Right atrium auricular region (tissue), 2 donors: ENCODE measurements around the gene LCORL. TPM values are rescaled to one million over a fixed set of nuclear protein-coding genes. Genes with fewer than 3 reads are reported as not detected.
A peak's percentile ranks its signal among the peaks of the same experiment; 100 is the strongest.

Experiments used
- DNase-seq: peaks from one replicate; pipeline ENCODE4 v3.0.0-alpha.2; 2019; ENCODE audit warnings: low spot score
- H3K27ac ChIP-seq, 2 donors: fragments of 200-600 bp; sonication (generic); 1 replicate in 1 of 2; 2 replicates in 1 of 2; pipeline ENCODE4 v1.5.1; 2016 to 2019
- H3K27me3 ChIP-seq, 2 donors: fragments of 200-600 bp; sonication (generic); one replicate each; pipeline versions ENCODE4 v1.5.1 to v1.6.0; 2017 to 2019
- H3K36me3 ChIP-seq: fragments of 200-600 bp; sonication (generic); one replicate; pipeline ENCODE4 v1.5.1; 2016
- H3K4me1 ChIP-seq, 2 donors: fragments of 200-600 bp; sonication (generic); one replicate each; pipeline versions ENCODE4 v1.5.1 to v1.6.0; 2017 to 2019
- H3K4me3 ChIP-seq, 2 donors: fragments of 200-600 bp; sonication (generic); 1 replicate in 1 of 2; 2 replicates in 1 of 2; pipeline ENCODE4 v1.5.1; 2017 to 2019; ENCODE audit warnings: mild to moderate bottlenecking in 1 of 2, moderate library complexity in 1 of 2
- H3K9me3 ChIP-seq, 2 donors: fragments of 200-600 bp; sonication (generic); one replicate each; pipeline ENCODE4 v1.5.1; 2019
- total RNA-seq, 2 donors: library from RNA; depleted of rRNA; stranded (reverse); fragments of >200 nt; gene quantifications; one replicate each; pipeline ENCODE4 v1.1.0, GENCODE V29; 2016
- TF ChIP-seq, protein P1 (sequence below), 2 donors: fragments of 200-600 bp; sonication (generic); IDR thresholded peaks; one replicate each; pipeline ENCODE4 v1.5.1; 2019; ENCODE audit warnings: antibody characterized with exemption in 2 of 2

Gene LCORL
- total RNA-seq, 2 donors from 2014 or later: 8.8 to 12.3 TPM

DNA sequence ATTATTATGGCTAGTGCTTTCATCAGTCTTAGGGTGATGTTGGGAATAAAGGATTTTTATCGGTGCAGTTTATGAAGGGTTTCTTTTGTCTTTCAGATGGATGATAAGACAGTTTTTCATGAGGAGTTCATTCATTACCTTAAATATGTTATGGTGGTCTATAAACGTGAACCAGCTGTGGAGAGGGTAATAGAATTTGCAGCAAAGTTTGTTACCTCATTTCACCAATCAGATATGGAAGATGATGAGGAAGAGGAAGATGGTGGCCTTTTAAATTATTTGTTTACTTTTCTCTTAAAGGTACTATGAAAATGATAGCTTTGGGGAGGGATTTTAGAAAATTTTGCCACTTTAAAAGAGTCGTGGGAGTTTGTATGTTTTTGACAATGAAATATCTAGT, 209.4 kb downstream of the LCORL start:
- Histone ChIP-seq H3K27ac (no peak overlapping the region), H3K9me3 (no peaks in the 10 kb centered on the region), H3K27me3 (no peaks in the 10 kb centered on the region), H3K36me3 (no peaks in the 10 kb centered on the region), H3K4me3 (no peak overlapping the region), H3K4me1 (peaks cover 0 to 37% of the 10 kb centered on the region in 2 donors)
- DNase-seq: no peak
- TF ChIP-seq, protein P1, sequence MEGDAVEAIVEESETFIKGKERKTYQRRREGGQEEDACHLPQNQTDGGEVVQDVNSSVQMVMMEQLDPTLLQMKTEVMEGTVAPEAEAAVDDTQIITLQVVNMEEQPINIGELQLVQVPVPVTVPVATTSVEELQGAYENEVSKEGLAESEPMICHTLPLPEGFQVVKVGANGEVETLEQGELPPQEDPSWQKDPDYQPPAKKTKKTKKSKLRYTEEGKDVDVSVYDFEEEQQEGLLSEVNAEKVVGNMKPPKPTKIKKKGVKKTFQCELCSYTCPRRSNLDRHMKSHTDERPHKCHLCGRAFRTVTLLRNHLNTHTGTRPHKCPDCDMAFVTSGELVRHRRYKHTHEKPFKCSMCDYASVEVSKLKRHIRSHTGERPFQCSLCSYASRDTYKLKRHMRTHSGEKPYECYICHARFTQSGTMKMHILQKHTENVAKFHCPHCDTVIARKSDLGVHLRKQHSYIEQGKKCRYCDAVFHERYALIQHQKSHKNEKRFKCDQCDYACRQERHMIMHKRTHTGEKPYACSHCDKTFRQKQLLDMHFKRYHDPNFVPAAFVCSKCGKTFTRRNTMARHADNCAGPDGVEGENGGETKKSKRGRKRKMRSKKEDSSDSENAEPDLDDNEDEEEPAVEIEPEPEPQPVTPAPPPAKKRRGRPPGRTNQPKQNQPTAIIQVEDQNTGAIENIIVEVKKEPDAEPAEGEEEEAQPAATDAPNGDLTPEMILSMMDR (IDR thresholded peaks at IDR 0.05): no peak

DNA sequence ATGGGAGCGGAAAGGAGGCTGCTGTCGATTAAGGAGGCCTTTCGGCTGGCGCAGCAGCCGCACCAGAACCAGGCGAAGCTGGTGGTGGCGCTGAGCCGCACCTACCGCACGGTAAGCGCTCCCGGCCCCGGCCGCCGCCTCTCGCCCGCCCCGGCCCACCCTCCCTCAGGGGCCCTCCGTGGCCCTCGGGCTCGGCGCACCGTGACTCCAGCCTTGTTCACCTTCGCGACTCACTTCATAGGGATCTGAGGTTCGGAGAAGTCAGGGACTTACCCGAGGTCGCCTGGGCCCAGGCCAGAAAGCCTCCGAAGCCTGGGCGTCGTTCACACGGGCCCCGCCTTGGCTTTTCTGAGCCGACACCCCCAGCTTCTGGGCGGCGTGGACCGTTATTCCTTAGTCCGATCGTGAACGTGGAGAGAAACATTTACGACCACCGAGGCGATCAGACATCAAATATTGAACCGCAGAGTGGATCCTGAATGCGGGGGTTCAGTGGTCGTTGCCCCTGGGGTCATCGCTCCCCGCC, 210.4 kb downstream of the LCORL start:
- no peak for DNase-seq
- peak overlapping the region in 1 of 2 donors; percentile 97 for H3K27ac ChIP-seq
- no peaks in the 10 kb centered on the region for H3K27me3 ChIP-seq
- peak overlapping the region; percentile 31 to 75 for H3K4me3 ChIP-seq
- no peaks in the 10 kb centered on the region for H3K9me3 ChIP-seq
- no peaks in the 10 kb centered on the region for H3K36me3 ChIP-seq
- TF ChIP-seq, protein P1 (IDR thresholded peaks at IDR 0.05): no peak
- peaks cover 0 to 44% of the 10 kb centered on the region in 2 donors for H3K4me1 ChIP-seq

DNA sequence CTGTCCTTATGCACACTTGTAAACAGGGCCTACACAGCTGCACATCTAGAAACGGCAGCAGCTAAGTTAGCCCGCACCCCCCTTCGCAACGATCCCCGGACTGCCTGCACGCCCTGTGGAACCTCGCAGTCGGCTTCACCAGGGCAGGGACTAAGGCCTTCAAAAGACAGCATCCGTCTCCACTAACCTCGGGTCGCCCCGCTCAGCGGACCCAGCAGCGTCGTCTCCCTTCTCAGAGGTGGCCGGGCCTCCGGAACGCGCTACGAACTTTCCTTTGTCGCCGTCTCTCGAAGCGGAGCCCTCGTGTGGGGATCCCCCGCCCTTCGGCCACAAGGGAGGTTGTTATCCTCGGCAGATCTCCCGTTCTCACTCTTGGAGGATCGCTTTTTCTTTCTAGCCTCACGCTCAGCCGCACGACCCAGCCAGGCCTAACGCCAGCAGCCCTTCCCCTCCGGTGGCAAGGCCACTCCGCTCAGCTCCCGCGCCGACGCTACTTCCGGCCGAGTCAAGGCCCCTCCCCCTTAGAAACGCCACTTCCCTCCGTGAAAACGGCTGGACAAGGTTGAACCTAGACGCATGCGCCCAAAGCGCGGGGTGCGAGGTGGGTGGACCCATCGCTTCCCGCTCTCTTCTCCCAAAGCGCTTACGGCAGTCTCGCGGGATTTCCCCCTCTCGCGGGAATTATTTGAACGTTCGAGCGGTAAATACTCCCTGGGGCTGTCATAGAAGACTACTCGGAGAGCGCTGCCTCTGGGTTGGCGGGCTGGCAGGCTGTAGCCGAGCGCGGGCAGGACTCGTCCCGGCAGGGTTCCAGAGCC, 211.1 kb downstream of the LCORL start, which contains the start of the genes DCAF16 and NCAPG:
TSS of gene DCAF16 (minus strand) at position 498 of the 818 bp plus-strand sequence. CDS start 6,616 bp downstream, outside the sequence.
TSS of gene NCAPG (plus strand) at position 720 of the 818 bp plus-strand sequence. CDS start 99 bp downstream, outside the sequence.
- TF ChIP-seq, protein P1 (IDR thresholded peaks at IDR 0.05): no peak
- Histone ChIP-seq H3K27me3 (no peaks in the 10 kb centered on the region), H3K4me1 (peaks cover 0 to 44% of the 10 kb centered on the region in 2 donors)

DNA sequence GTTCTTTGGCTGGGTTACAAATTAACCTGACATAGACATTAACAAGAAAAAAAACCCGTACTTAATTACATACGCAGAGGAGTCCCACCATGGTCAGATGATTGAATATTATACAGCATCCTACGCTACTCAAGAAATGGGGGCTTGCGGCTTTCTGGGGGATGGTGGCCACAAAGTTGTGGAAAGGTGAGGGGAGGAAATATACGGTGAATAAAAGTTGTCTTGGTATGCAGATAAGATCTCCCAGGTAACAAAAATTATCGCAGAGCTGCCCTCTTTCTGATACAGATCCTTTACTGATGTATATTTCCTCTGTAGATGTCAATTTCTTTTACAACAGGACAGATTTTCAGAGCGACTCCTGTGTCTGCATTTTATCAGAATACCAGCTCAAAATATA, 211.9 kb downstream of the LCORL start:
- H3K27me3 ChIP-seq: no peaks in the 10 kb centered on the region
- H3K36me3 ChIP-seq: peaks cover 4% of the 10 kb centered on the region
- TF ChIP-seq, protein P1 (IDR thresholded peaks at IDR 0.05): no peak
- DNase-seq: no peak
- peaks cover 0 to 44% of the 10 kb centered on the region in 2 donors for H3K4me1 ChIP-seq
- H3K9me3 ChIP-seq: no peaks in the 10 kb centered on the region
- peak overlapping the region; percentile 97 to 98 for H3K27ac ChIP-seq
- peak overlapping the region; percentile 73 to 75 for H3K4me3 ChIP-seq

More for the DNA sequence above, 211.1 kb downstream of the LCORL start, which contains the start of the genes DCAF16 and NCAPG:
- peak; percentile 98 for DNase-seq
- Histone ChIP-seq H3K27ac (peak within 1 kb of the TSS; percentile 97 to 98), H3K9me3 (no peaks in the 10 kb centered on the region), H3K4me3 (peak within 1 kb of the TSS; percentile 73 to 75), H3K36me3 (no peaks in the 10 kb centered on the region)

DNA sequence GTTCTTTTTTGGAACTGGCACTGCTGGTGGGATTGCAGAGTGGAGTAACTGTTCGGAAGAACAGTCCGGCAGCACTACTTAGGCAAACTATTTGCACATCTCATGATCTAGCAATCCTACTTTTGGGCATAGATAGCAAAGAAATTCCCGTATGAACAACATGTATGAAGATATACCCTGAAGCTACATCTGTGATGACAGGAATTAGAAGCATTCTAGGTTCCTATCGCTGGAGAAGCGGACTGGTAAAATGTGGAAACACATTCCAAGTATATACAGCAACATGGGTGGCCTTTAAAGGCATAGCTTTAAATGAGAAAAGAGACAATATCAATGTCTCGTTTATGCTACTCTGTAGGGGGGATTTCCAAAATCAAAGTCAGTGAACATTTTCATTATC, 214.1 kb downstream of the LCORL start:
- Histone ChIP-seq H3K36me3 (peaks cover 25% of the 10 kb centered on the region), H3K27ac (no peak overlapping the region), H3K4me3 (peak overlapping the region in 1 of 2 donors; percentile 28), H3K27me3 (no peaks in the 10 kb centered on the region), H3K4me1 (peaks cover 0 to 44% of the 10 kb centered on the region in 2 donors), H3K9me3 (no peaks in the 10 kb centered on the region)
- no peak for DNase-seq
- TF ChIP-seq, protein P1 (IDR thresholded peaks at IDR 0.05): no peak
